H9 (cell line): ENCODE measurements around the gene XYLB. TPM values are rescaled to one million over a fixed set of nuclear protein-coding genes. Genes with fewer than 3 reads are reported as not detected.

Experiments used
- DNase-seq: peaks from one replicate; pipeline ENCODE4 v3.0.0-alpha.2; 2017
- H2AFZ ChIP-seq: one replicate; pipeline ENCODE4 v1.6.1; 2013; ENCODE audit warnings: mild to moderate bottlenecking, low read length, control low read depth, moderate library complexity
- H2AK5ac ChIP-seq: 2 replicates; pipeline ENCODE4 v1.6.1; 2013; ENCODE audit warnings: low read length, control low read depth, mixed read lengths; ENCODE audit not compliant: insufficient read length
- H2BK120ac ChIP-seq: one replicate; pipeline ENCODE4 v1.6.1; 2013; ENCODE audit warnings: low read depth, mild to moderate bottlenecking, low read length, control low read depth, inconsistent platforms; ENCODE audit not compliant: poor library complexity, severe bottlenecking
- H2BK12ac ChIP-seq: 2 replicates; pipeline ENCODE4 v1.6.1; 2013; ENCODE audit warnings: low read length, control low read depth, mixed read lengths, low read depth; ENCODE audit not compliant: insufficient read length
- H2BK15ac ChIP-seq: 2 replicates; pipeline ENCODE4 v1.6.1; 2013; ENCODE audit warnings: low read depth, low read length, control low read depth
- H2BK20ac ChIP-seq: one replicate; pipeline ENCODE4 v1.6.1; 2013; ENCODE audit warnings: low read depth, mild to moderate bottlenecking, low read length, control low read depth, inconsistent platforms; ENCODE audit not compliant: poor library complexity, severe bottlenecking
- H2BK5ac ChIP-seq: 2 replicates; pipeline ENCODE4 v1.6.1; 2013; ENCODE audit warnings: low read length, control low read depth, mixed read lengths; ENCODE audit not compliant: insufficient read length
- H3K14ac ChIP-seq: 2 replicates; pipeline ENCODE4 v1.6.1; 2013; ENCODE audit warnings: low read length, control low read depth; ENCODE audit not compliant: insufficient read depth
- H3K18ac ChIP-seq: 2 replicates; pipeline ENCODE4 v1.6.1; 2013; ENCODE audit warnings: low read depth, mild to moderate bottlenecking, mixed read lengths, low read length, control low read depth; ENCODE audit not compliant: insufficient read length
- H3K23ac ChIP-seq: 2 replicates; pipeline ENCODE4 v1.6.1; 2013; ENCODE audit warnings: low read length, control low read depth, mixed read lengths, low read depth; ENCODE audit not compliant: insufficient read length
- H3K23me2 ChIP-seq: 2 replicates; pipeline ENCODE4 v1.6.1; 2013; ENCODE audit warnings: low read depth, mild to moderate bottlenecking, mixed read lengths, low read length, control low read depth; ENCODE audit not compliant: insufficient read length, poor library complexity, severe bottlenecking
- H3K27ac ChIP-seq: 2 replicates; pipeline ENCODE4 v1.5.1; 2013; ENCODE audit warnings: low read length, control low read depth, mixed read lengths, low read depth; ENCODE audit not compliant: insufficient read length
- H3K27me3 ChIP-seq: 2 replicates; pipeline ENCODE4 v1.6.1; 2013; ENCODE audit warnings: low read length, control low read depth, inconsistent platforms; ENCODE audit not compliant: insufficient read depth
- H3K4ac ChIP-seq: 2 replicates; pipeline ENCODE4 v1.6.1; 2013; ENCODE audit warnings: low read depth, mild to moderate bottlenecking, control low read depth, inconsistent platforms, low read length, moderate library complexity
- H3K4me1 ChIP-seq: 2 replicates; pipeline ENCODE4 v1.6.1; 2013; ENCODE audit warnings: low read length, control low read depth, inconsistent platforms; ENCODE audit not compliant: insufficient read depth
- H3K4me2 ChIP-seq: 2 replicates; pipeline ENCODE4 v1.6.1; 2013; ENCODE audit warnings: low read length, control low read depth, mixed read lengths; ENCODE audit not compliant: insufficient read length, insufficient read depth
- H3K56ac ChIP-seq: 2 replicates; pipeline ENCODE4 v1.6.1; 2013; ENCODE audit warnings: low read depth, mild to moderate bottlenecking, mixed read lengths, low read length, control low read depth; ENCODE audit not compliant: insufficient read length
- H3K79me1 ChIP-seq: 2 replicates; pipeline ENCODE4 v1.6.1; 2013; ENCODE audit warnings: low read depth, mild to moderate bottlenecking, moderate library complexity, low read length, control low read depth, inconsistent platforms; ENCODE audit not compliant: insufficient read depth, poor library complexity, severe bottlenecking
- H3K79me2 ChIP-seq: 2 replicates; pipeline ENCODE4 v1.6.1; 2013; ENCODE audit warnings: low read length, control low read depth, inconsistent platforms; ENCODE audit not compliant: insufficient read depth
- H3K9ac ChIP-seq: 2 replicates; pipeline ENCODE4 v1.6.1; 2013; ENCODE audit warnings: low read length, control low read depth, mixed read lengths; ENCODE audit not compliant: insufficient read length; ENCODE audit errors: extremely low read depth
- H3K9me3 ChIP-seq: one replicate; pipeline ENCODE4 v1.6.1; 2013; ENCODE audit warnings: low read depth, low read length, inconsistent platforms; ENCODE audit not compliant: control insufficient read depth
- H3T11ph ChIP-seq: one replicate; pipeline ENCODE4 v1.6.1; 2013; ENCODE audit warnings: mild to moderate bottlenecking, low read length, control low read depth, inconsistent platforms
- H4K20me1 ChIP-seq: one replicate; pipeline ENCODE4 v1.6.1; 2013; ENCODE audit not compliant: control insufficient read depth, insufficient read length, insufficient read depth
- H4K5ac ChIP-seq: 2 replicates; pipeline ENCODE4 v1.6.1; 2013; ENCODE audit warnings: low read depth, mild to moderate bottlenecking, mixed read lengths, low read length, control low read depth; ENCODE audit not compliant: insufficient read length
- H4K8ac ChIP-seq: replicated peaks from 2 replicates; pipeline ENCODE4 v1.6.1; 2013; ENCODE audit warnings: low read length, control low read depth, mixed read lengths, low read depth; ENCODE audit not compliant: insufficient read length
- H4K91ac ChIP-seq: 2 replicates; pipeline ENCODE4 v1.6.1; 2013; ENCODE audit warnings: low read depth, mild to moderate bottlenecking, moderate library complexity, mixed read lengths, low read length, control low read depth; ENCODE audit not compliant: insufficient read length
- H3K27ac Mint-ChIP-seq, 3 experiments: 2 replicates in 2 of 3; 3 replicates in 1 of 3; pipeline ENCODE4 v1.8.0; 2020 to 2021; ENCODE audit warnings: mixed read lengths in 3 of 3, mild to moderate bottlenecking in 1 of 3, moderate library complexity in 1 of 3
- H3K27me3 Mint-ChIP-seq: 2 replicates; pipeline ENCODE4 v1.8.0; 2021; ENCODE audit warnings: low read depth, mild to moderate bottlenecking, moderate library complexity, mixed read lengths
- H3K36me3 Mint-ChIP-seq, 3 experiments: 2 replicates in 2 of 3; 3 replicates in 1 of 3; pipeline ENCODE4 v1.8.0; 2020 to 2021; ENCODE audit warnings: low read depth in 3 of 3, mixed read lengths in 3 of 3; ENCODE audit not compliant: insufficient read depth in 1 of 3
- H3K4me1 Mint-ChIP-seq, 2 experiments: 2 replicates each; pipeline ENCODE4 v1.8.0; 2020; ENCODE audit warnings: mixed read lengths in 2 of 2
- H3K4me3 Mint-ChIP-seq, 2 experiments: 2 replicates in 1 of 2; 3 replicates in 1 of 2; pipeline ENCODE4 v1.8.0; 2020 to 2021; ENCODE audit warnings: mild to moderate bottlenecking in 2 of 2, mixed read lengths in 2 of 2, moderate library complexity in 1 of 2
- H3K9me3 Mint-ChIP-seq, 2 experiments: 2 replicates in 1 of 2; 3 replicates in 1 of 2; pipeline ENCODE4 v1.8.0; 2020; ENCODE audit warnings: mild to moderate bottlenecking in 2 of 2, mixed read lengths in 2 of 2, moderate library complexity in 1 of 2
- CTCF ChIP-seq: fragments of 200-600 bp; sonication (generic); conservative IDR thresholded peaks from 3 replicates; pipeline ENCODE4 v1.8.0; 2021; ENCODE audit warnings: antibody characterized with exemption, mild to moderate bottlenecking
- WGBS: extraction: QIAGEN DNeasy Blood & Tissue Kit; methylation state at CpG from one replicate; pipeline ENCODE4 v1.1.7; 2013; ENCODE audit warnings: missing lambda C conversion rate, low lambda C conversion rate, mixed read lengths; ENCODE audit not compliant: insufficient read length; ENCODE audit errors: extremely low coverage; 5-methylcytosine and 5-hydroxymethylcytosine counted together
- total RNA-seq: library from RNA; stranded (reverse); gene quantifications from 2 replicates; pipeline ENCODE4 v1.2.1, GENCODE V29; 2021

Gene XYLB
- total RNA-seq, 1 experiment from 2014 or later = 2.6 TPM

GRCh38 chr3:38375072-38375471, 28.5 kb downstream of the XYLB start:
- no peak overlapping the region for H2AFZ ChIP-seq
- no peaks in the 10 kb centered on the region for H3K4me1 ChIP-seq
- H4K8ac ChIP-seq = no peak overlapping the region
- H3K4me3 Mint-ChIP-seq = no peak overlapping the region
- H3K4ac ChIP-seq = no peak overlapping the region
- H3K27ac Mint-ChIP-seq = no peak overlapping the region
- peaks cover 31 to 50% (median 34%) of the 10 kb centered on the region in 3 experiments for H3K36me3 Mint-ChIP-seq
- no peak for DNase-seq
- no peak overlapping the region for H2BK120ac ChIP-seq
- H3K4me2 ChIP-seq = no peak overlapping the region
- no peaks in the 10 kb centered on the region for H4K20me1 ChIP-seq
- WGBS = no CpG with 5 or more reads among the region's 6 CpGs
- H3K56ac ChIP-seq = no peak overlapping the region
- no peak overlapping the region for H2BK15ac ChIP-seq
- no peaks in the 10 kb centered on the region for H3K27me3 Mint-ChIP-seq
- H2BK5ac ChIP-seq = no peak overlapping the region
- no peak for TF ChIP-seq CTCF
- no peak overlapping the region for H2BK20ac ChIP-seq
- no peak overlapping the region for H3K18ac ChIP-seq
- H3K79me2 ChIP-seq = no peaks in the 10 kb centered on the region
- H3K9ac ChIP-seq = no peak overlapping the region
- no peak overlapping the region for H4K91ac ChIP-seq
- H3K79me1 ChIP-seq = no peaks in the 10 kb centered on the region
- H3T11ph ChIP-seq = no peak overlapping the region
- no peak overlapping the region for H3K27ac ChIP-seq
- no peaks in the 10 kb centered on the region for H3K27me3 ChIP-seq
- H3K9me3 Mint-ChIP-seq = peaks cover 0 to 1% of the 10 kb centered on the region in 2 experiments; a peak in 1 of 5 replicates
- no peak overlapping the region for H4K5ac ChIP-seq
- H2AK5ac ChIP-seq = no peak overlapping the region
- H3K9me3 ChIP-seq = no peaks in the 10 kb centered on the region
- no peak overlapping the region for H3K23ac ChIP-seq
- no peak overlapping the region for H3K14ac ChIP-seq
- no peaks in the 10 kb centered on the region for H3K4me1 Mint-ChIP-seq
- H3K23me2 ChIP-seq = no peaks in the 10 kb centered on the region
- H2BK12ac ChIP-seq = no peak overlapping the region
